ENCODE results near the gene PIEZO1. TPM values are rescaled to one million over a fixed set of nuclear protein-coding genes. Genes with fewer than 3 reads are reported as not detected.

The PIEZO1 gene
- polyA plus RNA-seq, 4 donors, result 25.6 to 46.9 (median 36.0) TPM

- DNase-seq (ENCODE audit: low read depth in 4 of 4, low spot score in 3 of 4), result no peak
Measured at GRCh38 chr16:88817785-88818574, 33.0 kb upstream of the PIEZO1 start.

- DNase-seq (ENCODE audit: low read depth in 4 of 4, low spot score in 3 of 4), result no peak
Measured at GRCh38 chr16:88816736-88817535, 31.9 kb upstream of the PIEZO1 start.

- DNase-seq (ENCODE audit: low read depth in 4 of 4, low spot score in 3 of 4), result no peak
Measured at GRCh38 chr16:88815901-88816589, 31.0 kb upstream of the PIEZO1 start.

- DNase-seq (ENCODE audit: low read depth in 4 of 4, low spot score in 3 of 4), result no peak
Measured at GRCh38 chr16:88815227-88815626, 30.2 kb upstream of the PIEZO1 start.

GRCh38 chr16:88814144-88814502 is 29.1 kb upstream of the PIEZO1 start:
- DNase-seq (ENCODE audit: low read depth in 4 of 4, low spot score in 3 of 4), result no peak

- DNase-seq (ENCODE audit: low read depth in 4 of 4, low spot score in 3 of 4), result no peak
Measured at GRCh38 chr16:88813269-88814143, 28.5 kb upstream of the PIEZO1 start.

- DNase-seq (ENCODE audit: low read depth in 4 of 4, low spot score in 3 of 4), result no peak
Measured at GRCh38 chr16:88812513-88813268, 27.7 kb upstream of the PIEZO1 start.

- peak; percentile 76 to 82 (median 80) for DNase-seq (ENCODE audit: low read depth in 4 of 4, low spot score in 3 of 4)
Measured at GRCh38 chr16:88811769-88812512, 26.9 kb upstream of the PIEZO1 start, which contains the start of gene APRT. TSS of gene APRT (minus strand) at chr16:88811928. CDS start at chr16:88811899, 29 bp downstream.

- DNase-seq (ENCODE audit: low read depth in 4 of 4, low spot score in 3 of 4), result peak in 3 of 4 donors; percentile 59 to 69 (median 68)
Measured at GRCh38 chr16:88810912-88811768, 26.1 kb upstream of the PIEZO1 start.

GRCh38 chr16:88810166-88810911 is 25.3 kb upstream of the PIEZO1 start:
- DNase-seq (ENCODE audit: low read depth in 4 of 4, low spot score in 3 of 4), result no peak

GRCh38 chr16:88809676-88810165 is 24.7 kb upstream of the PIEZO1 start:
- DNase-seq (ENCODE audit: low read depth in 4 of 4, low spot score in 3 of 4), result no peak

- no peak for DNase-seq (ENCODE audit: low read depth in 4 of 4, low spot score in 3 of 4)
Measured at GRCh38 chr16:88809068-88809675, 24.2 kb upstream of the PIEZO1 start.

- no peak for DNase-seq (ENCODE audit: low read depth in 4 of 4, low spot score in 3 of 4)
Measured at GRCh38 chr16:88807626-88808453, 22.8 kb upstream of the PIEZO1 start.

- no peak for DNase-seq (ENCODE audit: low read depth in 4 of 4, low spot score in 3 of 4)
Measured at GRCh38 chr16:88807142-88807625, 22.2 kb upstream of the PIEZO1 start.

GRCh38 chr16:88806491-88807111 is 21.6 kb upstream of the PIEZO1 start:
- no peak for DNase-seq (ENCODE audit: low read depth in 4 of 4, low spot score in 3 of 4)

Measured in left renal pelvis (tissue), 4 donors.